ENCODE results near the gene EXOC6B.

Gene EXOC6B

DNA sequence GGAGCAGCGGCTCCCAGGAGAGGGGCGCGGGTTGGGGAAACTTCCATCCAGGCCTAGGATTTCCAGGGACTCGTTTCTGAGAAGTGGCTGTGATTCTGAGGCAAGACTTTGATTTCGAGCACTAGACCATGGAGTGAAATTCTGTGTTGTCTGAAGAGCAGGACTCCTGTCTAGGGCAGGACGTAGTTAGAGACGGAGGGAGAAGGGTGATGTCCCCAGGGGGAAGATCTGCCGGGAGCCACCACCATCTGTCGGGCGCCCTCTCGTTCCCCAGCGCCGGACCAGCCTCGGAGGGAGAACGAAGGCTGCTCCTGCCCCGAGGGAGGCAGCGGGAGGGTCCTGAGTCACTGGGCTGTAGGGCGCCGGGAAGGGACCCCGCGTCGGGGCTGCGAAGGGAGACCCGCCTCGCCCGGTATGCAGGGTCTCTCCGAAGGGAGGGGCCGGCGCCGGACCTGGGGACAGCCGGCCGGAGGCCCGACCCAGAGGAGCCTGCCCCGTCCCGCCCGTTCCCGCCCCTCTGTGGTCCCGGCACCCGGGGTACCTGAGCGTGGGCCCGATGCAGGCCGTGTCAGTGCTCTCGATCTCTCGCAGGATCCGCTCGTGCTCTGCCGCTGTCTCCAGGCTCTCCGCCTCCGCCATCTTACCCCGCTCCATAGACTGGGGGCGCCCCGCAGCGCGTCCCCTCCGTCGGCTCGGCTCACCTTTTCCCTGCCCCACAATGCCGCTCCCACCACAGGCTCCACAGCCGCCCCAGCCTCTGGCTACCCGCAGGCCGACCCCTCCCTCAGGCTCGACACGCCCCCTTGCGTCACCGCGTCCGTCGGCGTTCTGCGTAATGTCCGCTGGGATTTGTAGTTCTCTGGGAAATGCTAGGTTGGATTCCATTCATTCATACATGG is at the start of gene EXOC6B:
EXOC6B (minus strand) TSS at position 777 of the 899 bp plus-strand sequence.
- peak within 1 kb of the TSS; percentile 75 to 92 (median 81) for H3K4me3 ChIP-seq
- H3K27ac ChIP-seq = peak within 1 kb of the TSS; percentile 62 to 97 (median 90)

DNA sequence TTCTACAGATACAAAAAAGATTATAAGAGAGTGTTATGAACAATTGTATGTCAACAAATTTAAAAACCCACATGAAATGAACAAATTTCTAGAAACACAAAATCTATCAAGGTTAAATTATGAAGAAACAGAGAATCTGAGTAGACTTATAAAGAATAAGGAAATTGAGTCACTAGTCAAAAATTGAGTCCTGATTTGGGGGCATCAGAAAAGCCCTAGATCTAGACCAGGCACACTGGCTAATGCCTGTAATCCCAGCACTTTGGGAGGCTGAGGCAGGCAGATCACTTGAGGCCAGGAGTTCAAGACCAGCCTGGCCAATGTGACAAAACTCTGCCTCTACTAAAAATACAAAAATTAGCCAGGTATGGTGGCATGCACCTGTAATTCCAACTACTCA is 46.0 kb upstream of the EXOC6B start:
- Histone ChIP-seq H3K4me3 (no peak overlapping the region), H3K27ac (no peak overlapping the region)

GRCh38 chr2:72871060-72871459 is 45.2 kb upstream of the EXOC6B start:
- no peak overlapping the region for H3K4me3 ChIP-seq

DNA sequence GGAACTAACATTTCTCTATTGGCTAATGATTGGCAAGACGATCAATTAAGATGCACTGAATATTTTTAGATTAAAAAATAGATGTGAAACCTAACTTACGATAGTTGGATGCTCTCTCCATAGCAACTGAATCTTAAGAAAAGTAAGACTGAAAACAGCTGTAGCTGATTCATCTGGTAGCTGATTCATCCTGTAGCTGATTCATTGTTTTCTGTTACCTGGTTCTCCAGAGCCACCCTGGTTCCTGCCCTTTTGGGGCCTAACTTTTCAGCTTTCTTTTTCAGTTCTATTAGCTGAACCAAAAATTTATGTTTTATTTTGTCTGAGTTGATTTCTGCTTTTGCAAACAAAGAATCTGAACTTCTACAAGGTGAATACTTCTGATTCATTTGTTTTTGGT is 38.7 kb upstream of the EXOC6B start:
- H3K4me3 ChIP-seq = no peak overlapping the region

More at GRCh38 chr2:72871060-72871459, 45.2 kb upstream of the EXOC6B start:
- H3K27ac ChIP-seq = no peak overlapping the region

GRCh38 chr2:72863046-72863445 is 37.2 kb upstream of the EXOC6B start:
- Histone ChIP-seq H3K27ac (no peak overlapping the region), H3K4me3 (peak overlapping the region in 2 of 7 experiments; percentile 9 to 15)

More for the DNA sequence above, 38.7 kb upstream of the EXOC6B start:
- H3K27ac ChIP-seq = no peak overlapping the region

GRCh38 chr2:72862239-72862988 is 36.6 kb upstream of the EXOC6B start:
- Histone ChIP-seq H3K27ac (no peak overlapping the region), H3K4me3 (peak overlapping the region in 2 of 7 experiments; percentile 9 to 15)

DNA sequence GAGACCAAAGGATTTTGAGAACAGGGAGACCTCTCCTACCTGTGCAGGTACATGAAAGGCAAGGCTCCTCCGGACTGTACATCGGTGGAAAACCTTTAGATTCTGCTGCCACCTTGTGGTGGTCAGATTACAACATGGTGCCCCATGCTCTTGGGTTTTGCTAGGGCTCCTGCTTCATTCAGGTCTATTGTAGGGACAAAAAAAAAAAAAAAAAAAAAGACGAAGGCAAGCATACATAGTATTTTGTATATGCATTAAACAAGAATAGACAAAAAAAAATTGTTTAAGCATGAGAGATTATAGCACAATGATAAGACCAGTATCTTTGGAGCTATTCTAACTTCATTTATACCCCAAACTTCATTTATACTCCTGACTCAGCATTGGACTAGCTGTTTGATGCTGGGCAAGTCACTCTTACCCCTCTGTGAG is 34.0 kb upstream of the EXOC6B start:
- no peak overlapping the region for H3K27ac ChIP-seq
- no peak overlapping the region for H3K4me3 ChIP-seq

DNA sequence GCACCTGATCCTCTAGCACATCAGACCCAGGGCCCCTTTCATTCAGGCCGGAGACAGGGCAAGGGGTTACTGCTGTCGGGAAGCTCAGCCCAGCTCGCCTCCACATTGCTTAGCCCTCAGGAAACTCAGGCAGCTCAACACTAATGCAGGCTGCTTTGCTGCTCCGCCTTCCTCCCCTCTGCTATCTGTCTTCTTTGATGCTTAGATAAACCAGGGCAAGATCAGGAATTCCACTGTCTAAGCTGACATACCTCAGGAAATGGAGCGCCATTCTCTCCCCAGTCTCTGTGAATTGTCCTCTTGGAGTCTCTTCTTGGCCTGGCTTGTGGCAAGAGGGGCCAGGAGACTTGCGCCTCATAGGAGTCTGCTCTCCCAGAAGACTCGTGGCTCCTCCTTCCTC is 25.5 kb upstream of the EXOC6B start:
- Histone ChIP-seq H3K27ac (no peak overlapping the region), H3K4me3 (no peak overlapping the region)

DNA sequence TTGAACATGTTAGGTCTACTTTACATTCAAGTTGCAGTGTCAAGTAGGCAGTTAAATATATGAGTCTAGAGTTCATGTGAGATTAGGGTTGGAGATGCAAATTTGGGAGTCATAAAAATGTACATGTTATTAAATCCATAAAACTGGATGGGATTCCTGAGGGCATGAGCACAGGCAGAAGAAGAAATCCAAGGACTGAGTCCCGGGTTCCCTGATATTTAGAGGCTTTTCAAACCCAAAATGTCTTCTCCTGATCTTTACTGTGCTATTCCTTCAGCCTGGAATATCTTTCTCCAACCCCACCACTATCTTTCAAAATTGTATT is 23.3 kb upstream of the EXOC6B start:
- no peak overlapping the region for H3K27ac ChIP-seq

DNA sequence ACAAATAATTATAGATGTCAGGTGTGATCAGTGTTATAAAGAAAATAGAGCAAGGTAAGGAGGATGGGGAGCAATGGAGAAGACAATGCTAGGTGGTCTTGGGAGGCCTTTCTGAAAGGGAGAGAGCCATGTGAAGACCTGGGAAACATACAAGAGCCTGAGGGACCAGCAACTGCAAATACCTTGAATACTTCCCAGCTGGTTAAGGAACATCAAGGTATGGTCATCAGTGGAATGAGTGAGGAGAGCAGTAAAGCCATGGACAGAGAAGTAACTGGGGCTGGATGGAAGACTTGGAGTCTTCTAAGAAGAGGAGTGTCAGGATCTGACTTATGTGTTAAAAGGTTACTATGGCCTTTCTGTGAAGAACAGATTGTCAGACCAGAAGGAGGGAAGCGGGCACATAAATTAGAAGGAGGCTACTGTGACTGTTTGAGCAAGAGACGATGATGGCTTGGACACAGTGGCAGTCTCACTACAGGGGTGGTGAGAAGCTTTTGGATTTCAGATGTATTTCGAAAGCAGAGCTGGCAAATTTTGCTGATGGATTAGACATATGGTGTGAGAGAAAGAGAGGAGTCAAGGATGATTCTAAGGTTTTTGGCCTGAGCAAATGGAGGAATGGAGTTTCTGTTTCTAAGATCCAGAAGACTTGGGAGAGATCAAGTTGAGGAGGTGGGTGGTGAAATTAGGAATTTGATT is 22.8 kb upstream of the EXOC6B start:
- H3K4me3 ChIP-seq = no peak overlapping the region

More for the DNA sequence above, 23.3 kb upstream of the EXOC6B start:
- no peak overlapping the region for H3K4me3 ChIP-seq

GRCh38 chr2:72847534-72848315 is 21.9 kb upstream of the EXOC6B start:
- no peak overlapping the region for H3K27ac ChIP-seq

More for the DNA sequence above, 22.8 kb upstream of the EXOC6B start:
- H3K27ac ChIP-seq = no peak overlapping the region

GRCh38 chr2:72846171-72847095 is 20.6 kb upstream of the EXOC6B start:
- Histone ChIP-seq H3K27ac (no peak overlapping the region), H3K4me3 (no peak overlapping the region)

More at GRCh38 chr2:72847534-72848315, 21.9 kb upstream of the EXOC6B start:
- H3K4me3 ChIP-seq = no peak overlapping the region

DNA sequence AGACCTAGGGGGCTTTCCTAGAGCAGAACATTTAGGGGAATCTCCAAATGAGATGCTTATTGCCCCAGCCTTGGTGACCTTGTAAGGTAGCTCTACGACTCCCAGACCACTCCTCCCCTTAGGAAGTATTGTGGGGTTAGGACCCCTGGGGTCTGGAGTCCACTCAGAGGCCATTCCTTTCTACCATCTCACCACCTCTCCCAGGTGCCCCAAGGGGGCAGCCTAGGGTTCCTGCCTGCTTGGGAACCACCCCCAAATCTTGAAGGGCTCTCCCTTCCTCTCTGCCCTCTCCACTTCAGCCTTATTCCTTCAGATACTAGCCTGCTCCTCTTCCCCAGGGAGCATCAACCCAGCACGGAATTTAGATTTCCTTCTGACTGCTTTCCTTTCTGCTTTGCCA is 17.5 kb upstream of the EXOC6B start:
- Histone ChIP-seq H3K27ac (no peak overlapping the region), H3K4me3 (no peak overlapping the region)

DNA sequence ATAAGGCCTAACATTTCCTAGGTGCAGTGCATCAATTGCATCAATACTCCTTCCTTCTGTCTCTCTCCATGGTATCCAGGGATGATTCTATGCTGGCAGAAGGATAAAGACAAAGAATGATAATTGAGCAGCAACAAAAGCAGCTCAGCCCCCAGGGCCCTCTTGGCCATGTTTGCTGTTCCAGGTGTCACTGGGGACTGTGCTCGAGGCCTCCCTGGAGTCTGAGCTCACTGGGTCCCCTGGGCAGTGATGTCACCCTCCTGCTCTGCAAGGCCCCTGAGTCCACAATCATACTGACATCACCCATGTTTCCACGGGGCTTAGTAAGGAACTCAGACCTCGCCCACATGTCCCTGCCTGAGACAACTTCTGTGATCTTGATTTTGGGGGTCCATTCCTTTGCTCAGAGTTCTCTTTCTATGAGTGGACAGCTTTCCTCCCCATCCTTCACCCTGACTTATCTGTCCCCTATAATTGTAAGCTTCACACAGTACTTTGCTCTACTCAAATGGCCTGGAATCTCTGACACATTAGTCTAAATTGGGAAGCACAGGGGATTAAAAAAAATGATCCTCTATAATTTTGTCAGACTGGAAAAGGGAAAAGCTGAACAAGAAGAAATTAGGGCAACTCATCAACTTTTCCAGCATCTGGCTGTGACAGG is 15.8 kb upstream of the EXOC6B start:
- Histone ChIP-seq H3K4me3 (no peak overlapping the region), H3K27ac (no peak overlapping the region)

DNA sequence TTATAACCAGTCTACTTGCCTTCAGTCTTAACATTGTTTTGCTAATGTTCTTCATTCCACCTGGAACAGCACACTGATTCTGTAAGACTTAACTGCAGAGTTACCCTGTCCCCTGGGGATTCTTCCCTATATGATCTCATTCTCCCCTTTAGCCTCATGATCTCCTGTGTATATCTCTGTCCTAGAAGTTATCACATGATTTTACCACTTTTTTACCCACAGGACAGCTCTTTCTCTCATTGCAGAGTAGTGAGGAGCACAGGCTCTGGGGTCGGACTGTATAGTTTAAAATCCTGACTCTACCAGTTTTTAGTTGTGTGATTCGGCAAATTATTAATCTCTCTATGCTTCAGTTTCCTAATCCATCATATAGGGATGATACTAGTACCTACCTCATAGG is 14.2 kb upstream of the EXOC6B start:
- Histone ChIP-seq H3K27ac (no peak overlapping the region), H3K4me3 (no peak overlapping the region)

GRCh38 chr2:72837171-72837570 is 11.3 kb upstream of the EXOC6B start:
- no peak overlapping the region for H3K4me3 ChIP-seq

GRCh38 chr2:72835403-72835802 is 9.6 kb upstream of the EXOC6B start:
- H3K4me3 ChIP-seq = no peak overlapping the region
- no peak overlapping the region for H3K27ac ChIP-seq

More at GRCh38 chr2:72837171-72837570, 11.3 kb upstream of the EXOC6B start:
- H3K27ac ChIP-seq = no peak overlapping the region

DNA sequence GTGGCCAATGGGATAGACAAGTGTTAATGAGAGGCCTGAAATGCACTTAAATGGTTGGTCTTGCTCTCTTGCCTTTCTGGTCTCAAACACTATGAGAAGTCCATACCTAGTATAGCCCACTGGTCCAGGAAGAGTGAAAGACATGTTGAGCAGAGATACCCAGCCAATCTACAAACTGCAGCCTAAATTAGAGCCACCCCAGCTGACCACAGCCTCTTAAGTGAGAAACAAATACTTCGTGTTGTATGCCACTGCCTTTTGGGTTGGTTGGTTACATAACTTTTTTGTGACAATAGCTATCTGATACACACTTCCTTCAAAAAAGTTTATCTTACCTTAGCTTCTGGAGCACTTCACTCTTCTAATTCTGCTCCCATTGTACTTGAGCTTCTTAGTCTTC is 8.8 kb upstream of the EXOC6B start:
- Histone ChIP-seq H3K4me3 (no peak overlapping the region), H3K27ac (no peak overlapping the region)
